GM21717 (cell line): ENCODE data around the gene EMC1.
"Not testable (repeated sequence)": the region's sequence is repeated elsewhere in the genome, so short reads cannot be mapped to it uniquely, and the experiment has no call there.

Experiments used
- ATAC-seq: cut with Tn5 transposase; IDR thresholded peaks from one replicate; pipeline ENCODE4 v1.9.1; 2021; ENCODE audit warnings: mild to moderate bottlenecking, moderate library complexity; ENCODE audit not compliant: unreplicated experiment

Gene EMC1

GRCh38 chr1:19220080-19220846 is 31.1 kb downstream of the EMC1 start:
- no peak for ATAC-seq

- no peak for ATAC-seq
Measured at GRCh38 chr1:19219451-19219850, 31.9 kb downstream of the EMC1 start.

GRCh38 chr1:19216585-19216984 is 34.7 kb downstream of the EMC1 start:
- not testable (repeated sequence) for ATAC-seq

GRCh38 chr1:19213580-19213979 is 37.7 kb downstream of the EMC1 start:
- ATAC-seq = no peak

- ATAC-seq = no peak
Measured at GRCh38 chr1:19212167-19212566, 39.2 kb downstream of the EMC1 start.

- ATAC-seq = no peak
Measured at GRCh38 chr1:19210772-19211549, 40.4 kb downstream of the EMC1 start.

- peak; percentile 80 for ATAC-seq
Measured at GRCh38 chr1:19209990-19210771, 41.1 kb downstream of the EMC1 start, which contains the start of gene UBR4. UBR4 (minus strand) TSS chr1:19210266; CDS start chr1:19210248, 18 bp downstream.

- peak; percentile 49 for ATAC-seq
Measured at GRCh38 chr1:19209439-19209989, 41.8 kb downstream of the EMC1 start.

- ATAC-seq = no peak
Measured at GRCh38 chr1:19208710-19209438, 42.5 kb downstream of the EMC1 start.

GRCh38 chr1:19206947-19207346 is 44.4 kb downstream of the EMC1 start:
- no peak for ATAC-seq

GRCh38 chr1:19205845-19206244 is 45.5 kb downstream of the EMC1 start:
- ATAC-seq = no peak

GRCh38 chr1:19205403-19205802 is 45.9 kb downstream of the EMC1 start:
- no peak for ATAC-seq

- no peak for ATAC-seq
Measured at GRCh38 chr1:19204446-19205266, 46.7 kb downstream of the EMC1 start.

- no peak for ATAC-seq
Measured at GRCh38 chr1:19203440-19203839, 47.9 kb downstream of the EMC1 start.

- ATAC-seq = no peak
Measured at GRCh38 chr1:19202396-19202795, 48.9 kb downstream of the EMC1 start.

- no peak for ATAC-seq
Measured at GRCh38 chr1:19199969-19200604, 51.2 kb downstream of the EMC1 start.

- no peak for ATAC-seq
Measured at GRCh38 chr1:19199329-19199968, 51.9 kb downstream of the EMC1 start.

GRCh38 chr1:19198820-19199219 is 52.5 kb downstream of the EMC1 start:
- ATAC-seq = no peak

- no peak for ATAC-seq
Measured at GRCh38 chr1:19197845-19198244, 53.5 kb downstream of the EMC1 start.
